H1 (cell line): ENCODE results near the gene SRSF8. TPM values are rescaled to one million over a fixed set of nuclear protein-coding genes. Genes with fewer than 3 reads are reported as not detected.

ENCODE experiments used
- CTCF ChIA-PET: fragments of 300-600 bp; sonication (Branson Sonifier 250); formaldehyde crosslinking; loops from one replicate; lab custom pipeline; 2021; ENCODE audit not compliant: partially characterized antibody; lab: Charles Lee
- POLR2A ChIA-PET: fragments of 300-600 bp; sonication (Branson Sonifier 250); formaldehyde crosslinking; loops from one replicate; lab custom pipeline; 2021; ENCODE audit warnings: inconsistent platforms; ENCODE audit not compliant: partially characterized antibody; lab: Charles Lee
- DNase-seq, 2 experiments: peaks; one replicate each; pipeline versions ENCODE4 v3.0.0 to v3.0.0-alpha.2; 2010 to 2022; ENCODE audit warnings: low spot score in 2 of 2, low read depth in 1 of 2, mixed read lengths in 1 of 2
- FAIRE-seq: peaks from 2 replicates; lab custom pipeline; 2011; peaks lifted over from hg19 to GRCh38; lab: Jason Lieb, UNC
- H2AFZ ChIP-seq: 2 replicates; pipeline ENCODE4 v1.8.1; 2012; ENCODE audit warnings: low read length, inconsistent platforms
- H2AK5ac ChIP-seq: 2 replicates; pipeline ENCODE4 v1.6.1; 2013; ENCODE audit warnings: low read depth, low read length
- H2BK120ac ChIP-seq: replicated peaks from 2 replicates; pipeline ENCODE3; 2013; ENCODE audit warnings: low read depth, low read length, inconsistent platforms
- H2BK12ac ChIP-seq: 2 replicates; pipeline ENCODE4 v1.6.1; 2013; ENCODE audit warnings: low read depth, low read length
- H2BK15ac ChIP-seq: 2 replicates; pipeline ENCODE4 v1.6.1; 2013; ENCODE audit warnings: low read length
- H2BK20ac ChIP-seq: 2 replicates; pipeline ENCODE4 v1.6.1; 2013; ENCODE audit warnings: low read length
- H2BK5ac ChIP-seq: 2 replicates; pipeline ENCODE4 v1.6.1; 2013; ENCODE audit warnings: low read depth, low read length
- H3K14ac ChIP-seq: 2 replicates; pipeline ENCODE4 v1.6.1; 2013; ENCODE audit warnings: inconsistent platforms; ENCODE audit not compliant: insufficient read length
- H3K18ac ChIP-seq: 2 replicates; pipeline ENCODE4 v1.6.1; 2013; ENCODE audit warnings: low read length; ENCODE audit errors: extremely low read depth
- H3K23ac ChIP-seq: 2 replicates; pipeline ENCODE4 v1.6.1; 2013; ENCODE audit warnings: inconsistent platforms; ENCODE audit not compliant: insufficient read length
- H3K23me2 ChIP-seq: 2 replicates; pipeline ENCODE4 v1.6.1; 2013; ENCODE audit warnings: low read depth, low read length
- H3K27ac ChIP-seq: 2 replicates; pipeline ENCODE4 v1.6.1; 2011; ENCODE audit warnings: low read depth, low read length, inconsistent platforms
- H3K27me3 ChIP-seq, 4 experiments: replicated peaks in 1 of 4; 1 replicate in 1 of 4; 2 replicates in 3 of 4; pipeline versions ENCODE4 v1.6.1 to v1.8.1; 2011 to 2013; ENCODE audit warnings: low read length in 3 of 4, mild to moderate bottlenecking in 3 of 4, inconsistent platforms in 2 of 4, mixed read lengths in 2 of 4, moderate library complexity in 1 of 4; ENCODE audit not compliant: control insufficient read depth in 3 of 4, insufficient read depth in 3 of 4; ENCODE audit errors: extremely low read depth in 1 of 4
- H3K36me3 ChIP-seq, 4 experiments: 2 replicates each; pipeline versions ENCODE4 v1.6.1 to v1.8.1; 2011 to 2013; ENCODE audit warnings: mild to moderate bottlenecking in 4 of 4, low read length in 3 of 4, moderate library complexity in 2 of 4, control low read depth in 1 of 4, inconsistent platforms in 1 of 4; ENCODE audit not compliant: insufficient read depth in 4 of 4, control insufficient read depth in 2 of 4
- H3K4ac ChIP-seq: replicated peaks from 2 replicates; pipeline ENCODE3; 2013; ENCODE audit warnings: low read length, low read depth, mixed read lengths, inconsistent platforms; ENCODE audit not compliant: insufficient read length
- H3K4me1 ChIP-seq, 4 experiments: replicated peaks in 1 of 4; 1 replicate in 1 of 4; 2 replicates in 3 of 4; pipeline versions ENCODE4 v1.6.1 to v1.8.1; 2011 to 2013; ENCODE audit warnings: low read length in 3 of 4, inconsistent platforms in 2 of 4, mixed read lengths in 1 of 4; ENCODE audit not compliant: insufficient read depth in 4 of 4, control insufficient read depth in 3 of 4
- H3K4me2 ChIP-seq, 2 experiments: 2 replicates each; pipeline versions ENCODE4 v1.6.1 to v1.8.1; 2011 to 2013; ENCODE audit warnings: low read depth in 2 of 2, low read length in 2 of 2, control low read depth in 1 of 2, inconsistent platforms in 1 of 2, mild to moderate bottlenecking in 1 of 2; ENCODE audit not compliant: insufficient read depth in 1 of 2
- H3K4me3 ChIP-seq, 4 experiments: fragments of 200-600, 300-600 bp in 1 of 4; sonication (generic), shearing (Covaris generic), sonication (Bioruptor Twin) in 1 of 4; 2 replicates each; pipeline versions ENCODE4 v1.5.1 to v1.8.1; 2011 to 2016; ENCODE audit warnings: low read length in 4 of 4, low read depth in 3 of 4, control low read depth in 2 of 4, inconsistent platforms in 2 of 4, mild to moderate bottlenecking in 2 of 4, mixed read lengths in 1 of 4, moderate library complexity in 1 of 4; ENCODE audit not compliant: insufficient read depth in 2 of 4; ENCODE audit errors: extremely low read depth in 1 of 4
- H3K56ac ChIP-seq: replicated peaks from 2 replicates; pipeline ENCODE3; 2013; ENCODE audit warnings: low read depth, mild to moderate bottlenecking, mixed read lengths, low read length, inconsistent platforms; ENCODE audit not compliant: insufficient read length
- H3K79me1 ChIP-seq: 2 replicates; pipeline ENCODE4 v1.6.1; 2013; ENCODE audit warnings: low read depth, low read length, control low read depth
- H3K79me2 ChIP-seq, 2 experiments: 2 replicates each; pipeline versions ENCODE4 v1.6.1 to v1.8.1; 2012 to 2013; ENCODE audit warnings: low read length in 2 of 2, mild to moderate bottlenecking in 2 of 2, inconsistent platforms in 1 of 2; ENCODE audit not compliant: insufficient read depth in 2 of 2, control insufficient read depth in 1 of 2
- H3K9ac ChIP-seq, 4 experiments: replicated peaks in 1 of 4; 1 replicate in 1 of 4; 2 replicates in 3 of 4; pipeline versions ENCODE4 v1.6.1 to v1.8.1; 2011 to 2013; ENCODE audit warnings: low read depth in 3 of 4, low read length in 3 of 4, control low read depth in 2 of 4, mild to moderate bottlenecking in 2 of 4, moderate library complexity in 2 of 4, inconsistent platforms in 1 of 4; ENCODE audit errors: extremely low read depth in 1 of 4
- H3K9me3 ChIP-seq, 2 experiments: 2 replicates each; pipeline versions ENCODE4 v1.6.1 to v1.8.1; 2012 to 2013; ENCODE audit warnings: mild to moderate bottlenecking in 2 of 2, moderate library complexity in 2 of 2, control low read depth in 1 of 2, inconsistent platforms in 1 of 2, low read depth in 1 of 2, low read length in 1 of 2, mixed read lengths in 1 of 2; ENCODE audit not compliant: insufficient read depth in 2 of 2
- H4K20me1 ChIP-seq, 2 experiments: replicated peaks in 1 of 2; 2 replicates each; pipeline versions ENCODE3 to v1.8.1; 2011 to 2013; ENCODE audit warnings: inconsistent platforms in 2 of 2, low read length in 2 of 2, mild to moderate bottlenecking in 1 of 2; ENCODE audit not compliant: insufficient read depth in 2 of 2, control insufficient read depth in 1 of 2
- H4K5ac ChIP-seq: 2 replicates; pipeline ENCODE4 v1.6.1; 2013; ENCODE audit warnings: low read length, low read depth, mixed read lengths, inconsistent platforms; ENCODE audit not compliant: insufficient read length
- H4K8ac ChIP-seq: 2 replicates; pipeline ENCODE4 v1.8.0; 2013; ENCODE audit warnings: mild to moderate bottlenecking, moderate library complexity, low read length, inconsistent platforms; ENCODE audit not compliant: insufficient read depth; ENCODE audit errors: extremely low read depth
- H4K91ac ChIP-seq: replicated peaks from 2 replicates; pipeline ENCODE3; 2013; ENCODE audit warnings: low read length, mixed read lengths, inconsistent platforms; ENCODE audit not compliant: insufficient read length
- TCF12 ChIP-seq: IDR thresholded peaks from 2 replicates; pipeline ENCODE4 v1.6.1; 2011; ENCODE audit warnings: low read depth, mild to moderate bottlenecking, low read length
- WGBS, 2 experiments: shearing (Covaris generic) in 1 of 2; methylation state at CpG; one replicate each; pipeline versions ENCODE4 v1.1.6 to v1.1.7; 2013 to 2015; ENCODE audit warnings: low lambda C conversion rate in 2 of 2, mixed read lengths in 2 of 2, inconsistent platforms in 1 of 2, low coverage in 1 of 2, missing lambda C conversion rate in 1 of 2; ENCODE audit not compliant: insufficient replicate concordance in 2 of 2, insufficient coverage in 1 of 2, insufficient read length in 1 of 2; ENCODE audit errors: extremely low coverage in 1 of 2, missing lambda C conversion rate in 1 of 2; 5-methylcytosine and 5-hydroxymethylcytosine counted together
- polyA plus RNA-seq, 7 experiments: library from polyadenylated mRNA; depleted of rRNA in 3 of 7; stranded (reverse) in 5 of 7; unstranded in 2 of 7; fragments of >200 nt in 5 of 7; fragments of 200-250 nt in 2 of 7; gene quantifications; 1 replicate in 5 of 7; 2 replicates in 1 of 7; 4 replicates in 1 of 7; pipeline versions ENCODE4 v1.2.1 to v1.2.3, GENCODE V29; 2011 to 2013; ENCODE audit warnings: missing spikeins in 2 of 7, mixed read lengths in 2 of 7
- total RNA-seq: library from RNA; stranded (reverse); fragmentation: NEBNext Ultra II Directional; extraction: Animal tissue kit (Norgen Biotek cat#: 25700); gene quantifications from 2 replicates; pipeline ENCODE4 v1.2.1, GENCODE V29; 2021

Gene SRSF8
- total and polyA plus RNA-seq, 2 of the 8 experiments (the other 6 are each of a cell fraction or from before 2014, with no cell fraction given), result 13.2 to 18.5 TPM

DNA sequence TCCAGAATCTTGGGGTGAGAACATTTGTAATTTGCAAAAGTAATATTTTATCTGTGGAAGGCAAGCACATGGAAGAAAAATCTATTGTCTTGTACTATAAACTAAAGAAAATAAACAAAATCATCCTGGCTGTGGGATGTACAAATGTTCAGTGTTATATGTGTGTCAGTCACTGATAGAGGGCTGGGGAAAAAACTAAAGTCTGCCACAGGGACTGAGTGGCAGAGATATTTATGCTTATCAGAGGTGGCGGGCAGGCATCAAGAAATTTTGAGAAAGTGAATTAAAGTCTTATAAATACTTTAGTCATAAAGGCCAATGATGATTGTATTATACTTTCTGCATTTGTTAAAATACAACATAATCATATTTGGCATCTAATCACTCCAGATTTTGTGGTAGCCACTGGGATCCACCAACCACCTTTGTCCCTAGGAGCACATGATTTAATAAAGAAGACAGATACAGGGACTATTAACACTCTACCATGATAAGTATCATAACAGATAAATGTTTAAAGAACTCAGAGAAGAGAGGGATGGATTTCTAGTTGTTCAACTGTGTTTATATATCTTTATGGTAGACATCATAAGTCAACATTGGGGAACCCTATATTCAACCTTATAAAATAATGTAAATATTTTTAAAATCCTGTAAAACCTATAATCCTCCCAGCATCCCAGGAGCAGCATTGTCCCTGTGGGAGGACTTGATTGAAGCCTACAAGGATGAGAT lies 20.3 kb downstream of the SRSF8 start:
- Histone ChIP-seq H4K5ac (no peak overlapping the region), H3K23ac (no peak overlapping the region), H4K91ac (no peak overlapping the region), H3K4me3 (no peak overlapping the region), H3K4ac (no peak overlapping the region), H3K9me3 (no peaks in the 10 kb centered on the region), H3K4me2 (no peak overlapping the region), H3K14ac (no peak overlapping the region), H3K79me1 (no peaks in the 10 kb centered on the region), H2BK120ac (no peak overlapping the region), H2BK15ac (no peak overlapping the region), H4K20me1 (no peaks in the 10 kb centered on the region), H4K8ac (no peak overlapping the region), H2BK20ac (no peak overlapping the region), H2AFZ (no peak overlapping the region), H3K56ac (no peak overlapping the region), H2BK12ac (no peak overlapping the region), H3K27me3 (peaks cover 4 to 29% (median 23%) of the 10 kb centered on the region in 4 experiments), H3K4me1 (peaks cover 0 to 6% (median 3%) of the 10 kb centered on the region in 4 experiments; a peak in 6 of 7 replicates), H3K18ac (no peak overlapping the region), H2BK5ac (no peak overlapping the region), H3K36me3 (no peaks in the 10 kb centered on the region), H3K23me2 (peaks cover 11% of the 10 kb centered on the region), H3K79me2 (no peaks in the 10 kb centered on the region), H3K9ac (no peak overlapping the region), H3K27ac (no peak overlapping the region), H2AK5ac (no peak overlapping the region)
- DNase-seq (no peak), FAIRE-seq (no peak)
- no peak for TF ChIP-seq TCF12
- POLR2A ChIA-PET, result interaction anchor here (1.1 to 1.2 kb wide), 2 partner anchors 20 kb away, joined by 3 to 5 read pairs; partner anchors contain the start of gene SRSF8
- WGBS, 2 experiments, result 86% methylated on average over 1 of the region's 1 CpG; no CpG with 5 or more reads in 1 of the 2 experiments
- CTCF ChIA-PET, result interaction anchor here (0.5 to 9.4 kb wide), 5 partner anchors 11 to 1005 kb away, joined by 3 to 84 read pairs (median 6); partner anchors contain the start of gene SRSF8
